Activated CD8-positive, alpha-beta memory T cell treated with anti-CD3 and anti-CD28 coated beads for 36 hours (primary cell): Measurements from ENCODE around the gene TFR2. TPM values are rescaled to one million over a fixed set of nuclear protein-coding genes. Genes with fewer than 3 reads are reported as not detected.

ENCODE experiments used
- CTCF ChIA-PET: fragments of 350-600 bp; sonication (Branson Sonifier 250); formaldehyde crosslinking; loops from one replicate; lab custom pipeline; 2021; ENCODE audit warnings: antibody characterized with exemption; lab: Charles Lee
- POLR2A ChIA-PET: fragments of 350-600 bp; sonication (Branson Sonifier 250); formaldehyde crosslinking; loops from one replicate; lab custom pipeline; 2021; ENCODE audit warnings: antibody characterized with exemption; lab: Charles Lee
- total RNA-seq, 2 experiments: library from RNA; stranded (reverse); gene quantifications; one replicate each; pipeline ENCODE4 v1.2.3, GENCODE V29; 2021

Gene TFR2
- 10 to 100 TPM; 17.7 to 21.8 TPM for total RNA-seq

DNA sequence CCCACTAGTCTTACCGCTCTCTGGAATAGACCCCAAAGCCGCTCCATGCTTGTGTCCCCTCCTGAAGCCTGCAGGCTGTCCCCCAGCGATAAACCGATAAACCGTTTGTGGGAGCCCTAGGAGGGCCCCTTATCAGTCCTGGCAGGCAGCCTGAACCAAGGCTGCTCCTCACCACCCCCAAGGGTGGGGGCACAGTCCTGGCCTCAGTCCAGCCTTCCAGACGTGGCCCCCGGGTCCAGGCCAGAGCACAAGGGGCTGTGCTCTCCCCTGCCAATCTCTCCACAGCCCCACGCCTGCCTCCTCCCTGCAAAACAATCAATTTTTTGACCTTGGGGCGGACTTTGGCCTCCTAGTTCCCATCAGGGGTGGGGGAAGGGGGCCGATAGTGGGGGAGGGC is at the start of gene TFR2:
Gene TFR2, minus strand, starts transcription at position 90 of the 397 bp plus-strand sequence. Its CDS starts 43 bp downstream, at position 47.
- CTCF ChIA-PET, result interaction anchor here (1.1 to 1.8 kb wide), 2 partner anchors 9 to 12 kb away, joined by 3 to 4 read pairs; no protein-coding TSS in a partner anchor
- POLR2A ChIA-PET, result no interaction called here

DNA sequence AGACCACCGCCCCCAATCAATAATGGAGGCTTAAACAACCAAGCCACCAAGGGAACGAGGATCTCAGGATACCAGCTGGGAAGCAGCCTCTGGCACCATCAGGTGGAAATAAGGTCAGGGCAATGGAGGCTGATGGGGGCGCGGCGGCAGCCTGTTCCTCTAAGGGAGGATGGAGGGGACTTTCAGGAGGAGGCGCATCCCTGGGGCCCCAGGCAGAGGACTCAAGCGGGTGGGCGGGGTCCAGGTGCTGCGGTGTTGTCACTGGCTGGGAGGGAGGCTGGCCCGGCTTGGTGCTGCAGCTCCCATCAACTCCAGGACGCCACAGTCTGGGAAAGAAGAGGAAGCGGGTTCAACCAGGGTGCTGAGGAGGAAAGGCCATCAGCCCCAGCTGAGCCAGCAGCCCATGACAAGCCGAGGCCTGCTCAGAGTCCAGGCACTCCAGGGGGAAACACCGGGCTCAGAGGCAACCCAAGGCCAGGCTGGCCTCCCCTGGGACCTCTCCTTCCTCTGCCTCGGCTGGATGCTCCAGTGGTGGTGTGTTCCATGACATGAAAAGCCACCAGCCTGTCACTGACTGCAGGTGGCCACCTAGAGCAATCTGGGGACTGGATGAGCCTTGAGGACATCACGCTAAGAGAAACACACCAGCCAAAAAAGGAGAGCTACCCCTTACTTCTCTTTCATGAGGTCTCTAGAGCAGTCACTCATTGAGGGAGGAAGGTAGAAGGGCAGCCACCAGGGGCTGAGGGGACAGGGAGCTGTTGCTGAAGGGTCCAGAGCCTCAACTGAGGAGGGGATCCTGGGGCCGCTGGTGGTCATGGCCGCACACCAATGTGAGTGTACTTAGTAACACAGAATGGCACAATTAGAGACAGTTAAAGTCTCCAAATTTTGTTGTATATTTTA is 48.1 kb upstream of the TFR2 start:
- ChIA-PET CTCF (interaction anchor here (1.2 to 8.0 kb wide), 5 partner anchors 11 to 60 kb away, joined by 4 to 78 read pairs (median 17); partner anchors contain the start of gene POP7), POLR2A (interaction anchor here (0.6 kb wide), 1 partner anchor 577 kb away, joined by 4 read pairs; no protein-coding TSS in a partner anchor)

DNA sequence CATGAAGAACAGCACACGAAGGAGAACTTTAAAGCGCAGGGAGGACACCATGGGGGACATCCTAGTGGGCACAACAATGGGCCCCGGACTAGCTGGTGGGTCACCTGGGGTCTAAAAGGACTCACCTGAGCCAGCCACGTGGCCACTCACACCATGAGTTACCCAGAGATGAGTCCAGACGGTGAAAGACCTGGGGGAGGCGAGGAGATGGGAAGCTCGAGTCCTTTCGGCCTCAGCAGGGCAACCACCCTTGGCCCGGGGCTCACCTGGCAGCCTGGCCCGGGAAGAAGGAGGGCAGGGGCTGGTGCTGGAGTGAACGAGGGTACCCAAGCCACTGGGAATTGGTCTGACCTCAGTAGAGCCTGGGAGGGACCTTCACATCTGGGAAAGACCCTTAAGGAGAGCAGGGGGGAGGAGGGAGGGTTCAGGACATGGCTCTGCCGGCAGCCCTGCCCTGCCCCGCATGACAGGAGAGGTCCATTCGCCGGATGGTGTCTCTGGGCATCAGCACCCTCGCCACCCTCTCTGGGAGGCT is 47.0 kb upstream of the TFR2 start:
- ChIA-PET POLR2A (no interaction called here), CTCF (no interaction called here)

DNA sequence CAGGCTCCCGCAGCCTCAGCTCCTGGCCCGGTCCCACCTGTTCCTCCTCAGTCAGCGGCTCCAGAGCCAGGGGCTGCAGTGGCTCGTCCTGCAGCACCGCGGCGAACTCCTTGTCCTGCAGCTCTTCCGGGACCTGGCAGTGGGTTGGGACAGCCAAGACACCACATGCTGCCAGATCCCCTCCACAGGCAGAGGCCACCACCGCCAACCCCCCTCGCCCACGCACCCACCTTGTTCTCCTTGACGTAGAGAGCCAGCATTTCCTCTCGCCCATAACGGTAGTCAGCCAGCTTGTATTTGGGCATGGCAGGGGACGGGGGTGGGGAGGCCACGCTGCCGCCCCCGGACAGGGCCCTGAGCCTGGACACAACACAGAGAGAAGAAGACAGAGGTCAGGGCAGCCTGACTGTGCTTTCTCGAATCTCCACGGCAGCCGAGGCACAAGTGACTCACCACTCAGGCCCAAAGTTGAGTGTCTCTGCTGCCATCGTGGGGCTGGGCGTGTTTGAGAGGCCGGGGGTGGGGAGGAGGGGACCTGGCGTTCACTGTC is 46.5 kb upstream of the TFR2 start:
- ChIA-PET CTCF (interaction anchor here (0.6 kb wide), 1 partner anchor 1022 kb away, joined by 3 read pairs; no protein-coding TSS in a partner anchor), POLR2A (interaction anchor here (0.8 kb wide), 1 partner anchor 102 kb away, joined by 7 read pairs; the partner anchor contains the start of genes FBXO24 and LRCH4)

DNA sequence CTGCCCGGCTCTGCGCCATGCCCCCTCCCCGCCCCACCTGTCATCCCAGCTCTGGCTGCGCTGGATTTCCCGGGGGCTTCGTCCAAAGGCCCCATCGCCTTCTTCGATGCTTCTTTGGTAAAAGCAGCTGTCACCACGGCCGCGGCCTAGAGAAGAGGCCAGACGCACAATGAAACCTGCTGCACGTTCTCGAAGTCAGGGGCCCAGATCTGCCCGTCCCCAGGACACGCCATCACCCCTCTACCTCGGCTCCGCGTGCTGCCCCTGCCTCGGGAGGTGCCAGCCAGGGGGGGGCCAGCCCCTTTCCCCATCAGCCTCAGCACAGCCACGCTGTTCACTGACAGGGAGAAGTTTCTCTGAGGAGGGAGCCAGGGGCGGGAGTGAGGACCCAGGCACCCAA is 45.9 kb upstream of the TFR2 start:
- CTCF ChIA-PET, result interaction anchor here (0.6 kb wide), 1 partner anchor 1022 kb away, joined by 3 read pairs; no protein-coding TSS in a partner anchor
- POLR2A ChIA-PET, result interaction anchor here (0.8 kb wide), 1 partner anchor 102 kb away, joined by 7 read pairs; the partner anchor contains the start of genes FBXO24 and LRCH4

DNA sequence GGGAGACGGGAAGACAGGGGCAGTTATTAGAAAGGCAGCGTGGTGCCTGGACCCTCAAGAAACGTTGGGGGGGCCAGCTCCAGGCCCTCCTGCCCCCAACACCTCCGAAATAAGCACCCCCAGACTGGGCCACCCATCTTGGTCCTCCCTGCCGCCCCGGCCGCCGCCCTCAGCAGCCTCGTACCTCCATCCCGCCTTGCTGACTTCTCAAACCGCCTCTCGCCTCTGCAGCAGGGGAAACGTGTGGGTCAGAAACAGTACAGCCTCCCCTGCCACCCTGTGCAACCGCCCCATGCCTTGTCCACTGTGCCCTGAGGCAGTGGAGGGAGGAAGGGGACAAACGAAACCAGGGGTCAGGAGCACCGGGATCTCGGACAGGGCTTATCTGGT is 45.5 kb upstream of the TFR2 start:
- POLR2A ChIA-PET, result no interaction called here
- CTCF ChIA-PET, result no interaction called here

DNA sequence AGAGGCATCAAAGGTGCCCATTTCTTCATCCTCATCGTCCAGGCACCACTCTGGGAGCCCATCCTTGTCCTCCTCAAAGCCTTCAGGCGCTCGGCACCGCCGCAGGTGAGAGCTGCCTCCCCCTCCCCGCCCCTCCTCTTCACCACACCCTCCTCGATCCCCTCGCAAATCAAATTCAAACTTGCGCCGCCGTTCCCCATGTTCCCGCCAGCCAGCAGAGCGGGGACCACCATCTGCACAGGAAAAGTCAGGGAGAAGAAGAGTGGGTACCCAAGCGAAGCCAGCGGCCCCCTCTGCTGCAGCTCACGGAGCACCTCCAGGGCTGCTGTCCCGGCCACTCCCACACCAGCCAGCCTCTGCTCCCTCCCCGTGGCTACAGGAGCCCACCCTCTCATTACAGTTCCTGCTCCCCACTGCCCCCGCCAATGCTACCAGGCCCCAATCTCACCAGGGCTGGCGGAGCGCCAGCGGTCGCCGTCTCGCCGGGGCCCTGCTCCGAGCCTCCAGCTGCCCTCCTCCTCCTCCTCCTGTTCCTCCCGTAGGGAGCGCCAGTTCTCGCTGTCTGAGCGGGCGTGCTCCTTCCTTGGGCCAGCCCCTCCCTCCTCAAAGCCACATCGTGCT is 45.0 kb upstream of the TFR2 start:
- ChIA-PET CTCF (interaction anchor here (1.0 to 1.6 kb wide), 2 partner anchors 9 to 166 kb away, joined by 3 read pairs; partner anchors contain the start of gene SLC12A9), POLR2A (no interaction called here)

DNA sequence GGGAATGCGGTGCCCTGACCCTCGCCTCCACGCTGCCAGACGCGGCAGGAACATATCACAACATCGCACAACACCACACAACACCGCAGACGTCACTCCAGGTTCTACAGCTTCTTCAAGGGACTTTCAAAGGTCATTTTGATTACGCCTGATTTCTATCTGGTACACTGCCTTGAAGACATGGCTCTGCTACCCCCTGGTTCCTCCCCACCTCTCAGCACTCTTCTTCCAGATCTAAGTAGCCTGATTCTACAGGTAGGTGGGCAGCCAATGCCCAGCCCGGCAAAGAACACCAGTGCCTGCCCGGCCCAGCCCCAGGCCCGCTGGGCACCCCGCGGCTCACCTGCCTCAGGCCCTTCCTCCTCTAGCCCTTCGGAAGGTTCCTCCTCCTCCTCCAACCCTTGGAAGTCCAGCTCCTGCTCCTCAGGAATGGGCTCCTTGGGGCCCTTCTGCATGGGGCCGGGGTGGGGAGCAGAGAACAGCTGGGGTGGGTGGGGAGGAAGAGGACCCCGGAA is 44.3 kb upstream of the TFR2 start:
- POLR2A ChIA-PET, result no interaction called here
- CTCF ChIA-PET, result interaction anchor here (1.0 to 1.6 kb wide), 3 partner anchors 8 to 167 kb away, joined by 3 read pairs; partner anchors contain the start of gene SLC12A9

DNA sequence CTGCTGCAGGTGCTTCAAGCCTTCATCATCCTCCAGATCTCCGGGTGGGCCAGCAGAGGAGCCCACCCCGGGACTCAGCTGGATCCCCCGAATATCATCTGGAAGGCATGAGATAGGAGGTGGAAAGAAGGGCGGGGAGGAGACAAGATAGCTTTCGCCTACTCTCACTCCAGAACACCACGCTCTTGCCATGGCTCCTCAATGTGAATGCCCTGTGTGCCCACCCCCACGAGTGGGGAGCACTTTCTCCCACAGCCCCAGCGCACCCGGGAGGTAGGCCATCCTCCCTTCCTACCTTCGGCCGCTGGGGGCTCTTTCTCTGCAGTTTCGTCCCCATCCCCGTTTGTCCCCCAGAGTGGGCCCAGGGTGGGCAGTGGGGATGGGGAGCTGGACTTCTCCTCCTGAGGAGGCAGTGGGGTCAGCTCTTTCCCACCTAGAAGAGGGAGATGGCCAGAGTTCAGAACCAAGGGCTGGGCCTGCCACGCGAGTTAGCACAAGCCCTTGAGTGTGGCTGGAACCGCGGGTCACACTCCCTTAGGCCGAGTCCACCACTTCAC is 43.8 kb upstream of the TFR2 start:
- POLR2A ChIA-PET, result no interaction called here

DNA sequence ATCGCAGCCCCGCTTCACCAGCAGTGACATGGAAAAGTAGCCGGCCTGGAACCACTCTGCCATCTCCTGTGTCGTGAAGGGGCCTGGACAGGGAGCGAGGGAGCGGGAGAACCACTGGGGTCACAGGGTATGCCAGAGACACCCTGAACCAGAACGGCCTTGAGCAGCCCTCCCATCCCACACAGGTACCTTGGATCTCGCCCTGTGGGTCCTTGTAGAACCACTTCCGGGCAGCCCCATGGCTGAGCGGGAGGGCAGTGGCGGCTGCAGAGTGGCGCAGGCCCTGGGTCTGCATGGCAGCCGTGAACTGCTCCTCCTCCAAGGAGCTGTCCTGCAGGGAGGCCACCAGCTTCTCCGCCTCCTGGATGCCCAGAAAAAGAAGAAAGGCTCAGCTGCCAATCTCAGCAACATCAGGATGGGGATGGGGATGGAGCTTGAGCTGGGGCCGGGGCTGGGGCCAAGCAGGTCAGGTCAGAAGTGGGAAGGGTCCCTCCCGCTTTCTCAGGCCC is 43.2 kb upstream of the TFR2 start:
- CTCF ChIA-PET, result interaction anchor here (0.6 to 1.6 kb wide), 3 partner anchors 51 to 168 kb away, joined by 3 read pairs; partner anchors contain the start of gene SLC12A9
- POLR2A ChIA-PET, result no interaction called here

More for the DNA sequence above, 43.8 kb upstream of the TFR2 start:
- CTCF ChIA-PET, result interaction anchor here (1.0 to 1.6 kb wide), 3 partner anchors 8 to 167 kb away, joined by 3 read pairs; partner anchors contain the start of gene SLC12A9

DNA sequence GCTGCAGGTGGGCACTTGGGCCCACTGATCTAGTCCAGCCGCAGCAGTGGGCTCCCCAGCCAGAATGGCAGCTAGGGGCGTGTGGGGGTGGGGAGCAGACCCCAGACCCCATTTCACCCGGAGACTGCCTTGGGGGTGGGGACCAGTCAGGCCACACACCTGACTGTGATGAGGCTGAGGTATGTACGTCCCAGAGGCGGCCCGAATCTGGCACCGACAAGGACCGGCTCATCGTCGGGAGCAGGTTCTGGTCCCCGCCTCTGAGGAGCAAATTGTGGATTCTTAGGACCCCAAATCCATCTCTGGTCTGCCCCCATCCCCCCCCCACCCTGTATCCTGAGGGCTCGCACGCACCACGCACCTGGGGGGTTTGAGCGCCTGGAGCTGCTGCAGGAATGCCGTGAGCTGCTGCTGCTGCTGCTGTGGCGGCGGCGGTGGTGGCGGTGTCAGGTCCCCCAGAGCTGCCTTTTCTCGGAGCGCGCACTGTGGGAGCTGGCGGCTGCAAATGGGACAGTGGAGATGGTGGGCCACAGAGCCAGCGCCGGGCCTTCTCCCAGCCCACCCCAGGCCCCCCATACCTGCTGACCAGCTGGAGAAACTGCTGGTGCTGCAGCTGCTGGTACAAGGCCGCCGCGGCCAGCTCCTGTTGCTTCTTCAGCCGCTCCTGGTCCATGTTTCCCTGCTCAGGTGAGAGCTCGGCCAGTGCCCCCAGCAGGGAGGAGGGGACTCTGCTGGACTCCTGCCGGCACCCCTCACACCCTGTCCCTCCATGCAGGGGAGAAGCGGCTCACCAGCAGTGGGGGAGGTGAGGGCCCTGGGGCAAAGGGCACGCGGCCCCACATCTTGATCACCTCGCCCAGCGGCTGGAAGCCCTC is 42.5 kb upstream of the TFR2 start:
- CTCF ChIA-PET, result interaction anchor here (0.6 to 1.2 kb wide), 2 partner anchors 22 to 125 kb away, joined by 3 to 4 read pairs; partner anchors contain the start of gene POP7

DNA sequence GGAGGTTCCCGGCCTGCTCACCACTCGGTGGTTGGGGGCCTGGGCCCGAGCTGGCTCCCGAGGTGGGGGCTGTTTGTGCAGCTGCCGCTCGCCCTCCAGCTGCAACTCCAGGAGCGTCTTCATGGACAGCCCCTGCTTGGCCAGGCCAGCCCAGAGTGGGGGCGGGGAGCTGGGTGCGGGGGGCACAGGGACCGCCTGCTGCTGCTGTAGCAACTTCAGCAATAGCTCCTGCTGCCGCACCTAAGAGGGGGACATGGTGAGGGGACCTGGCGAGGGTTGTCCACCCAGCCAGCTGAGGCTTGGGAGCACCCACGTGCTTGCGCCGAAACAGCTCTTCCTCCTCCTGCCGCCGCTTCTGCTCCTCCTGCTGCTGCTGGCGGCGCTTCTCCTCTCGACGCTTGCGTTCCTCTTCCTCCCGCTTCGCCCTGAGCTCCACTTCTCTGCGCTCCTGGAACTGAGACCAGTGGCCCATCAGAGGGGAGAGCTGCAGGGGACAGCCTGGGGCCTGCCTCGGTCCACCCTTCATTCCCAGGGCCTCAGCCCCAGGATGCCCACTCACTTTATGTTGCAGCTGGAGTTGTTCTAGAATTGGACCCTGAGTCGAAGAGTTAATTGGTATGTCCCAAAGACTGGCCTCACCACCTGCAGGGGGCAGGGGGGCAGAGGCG is 41.8 kb upstream of the TFR2 start:
- POLR2A ChIA-PET, result interaction anchor here (1.3 to 1.6 kb wide), 2 partner anchors 50 to 97 kb away, joined by 3 to 5 read pairs; partner anchors contain the start of genes FBXO24 and LRCH4
- CTCF ChIA-PET, result interaction anchor here (0.8 to 9.2 kb wide), 3 partner anchors 8 to 42 kb away, joined by 3 to 68 read pairs (median 4); partner anchors contain the start of gene POP7

More for the DNA sequence above, 42.5 kb upstream of the TFR2 start:
- POLR2A ChIA-PET, result interaction anchor here (1.6 kb wide), 1 partner anchor 98 kb away, joined by 5 read pairs; the partner anchor contains the start of genes FBXO24 and LRCH4

DNA sequence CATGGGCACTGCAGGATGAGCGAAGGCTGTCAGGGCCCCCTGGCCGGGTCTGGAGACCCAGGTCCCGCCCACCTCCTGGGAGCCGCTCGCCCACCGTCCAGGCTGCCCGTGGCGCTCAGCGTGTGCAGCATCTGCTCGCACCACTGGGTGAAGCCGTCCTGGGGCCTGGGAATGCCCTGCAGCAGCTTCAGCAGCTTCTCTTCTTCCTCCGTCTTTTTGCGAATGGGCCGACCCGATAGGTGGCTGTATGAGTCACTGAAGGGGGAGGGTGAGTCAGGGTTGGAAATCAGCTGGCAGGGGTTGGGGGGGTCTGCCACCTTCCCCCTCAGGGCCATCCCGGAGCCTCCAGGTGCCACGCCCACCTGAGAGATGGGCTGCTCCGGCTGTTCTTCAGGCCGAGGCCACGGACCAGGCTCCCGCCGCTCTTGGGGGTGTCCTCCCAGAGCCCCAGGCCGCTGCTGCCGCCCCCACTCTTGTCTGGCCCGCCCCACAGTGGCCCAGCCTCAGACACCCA is 40.9 kb upstream of the TFR2 start:
- CTCF ChIA-PET, result interaction anchor here (0.8 to 9.2 kb wide), 4 partner anchors 9 to 49 kb away, joined by 3 to 68 read pairs (median 12); partner anchors contain the start of gene POP7
- POLR2A ChIA-PET, result interaction anchor here (1.3 to 1.6 kb wide), 2 partner anchors 49 to 96 kb away, joined by 3 to 5 read pairs; partner anchors contain the start of genes FBXO24 and LRCH4

DNA sequence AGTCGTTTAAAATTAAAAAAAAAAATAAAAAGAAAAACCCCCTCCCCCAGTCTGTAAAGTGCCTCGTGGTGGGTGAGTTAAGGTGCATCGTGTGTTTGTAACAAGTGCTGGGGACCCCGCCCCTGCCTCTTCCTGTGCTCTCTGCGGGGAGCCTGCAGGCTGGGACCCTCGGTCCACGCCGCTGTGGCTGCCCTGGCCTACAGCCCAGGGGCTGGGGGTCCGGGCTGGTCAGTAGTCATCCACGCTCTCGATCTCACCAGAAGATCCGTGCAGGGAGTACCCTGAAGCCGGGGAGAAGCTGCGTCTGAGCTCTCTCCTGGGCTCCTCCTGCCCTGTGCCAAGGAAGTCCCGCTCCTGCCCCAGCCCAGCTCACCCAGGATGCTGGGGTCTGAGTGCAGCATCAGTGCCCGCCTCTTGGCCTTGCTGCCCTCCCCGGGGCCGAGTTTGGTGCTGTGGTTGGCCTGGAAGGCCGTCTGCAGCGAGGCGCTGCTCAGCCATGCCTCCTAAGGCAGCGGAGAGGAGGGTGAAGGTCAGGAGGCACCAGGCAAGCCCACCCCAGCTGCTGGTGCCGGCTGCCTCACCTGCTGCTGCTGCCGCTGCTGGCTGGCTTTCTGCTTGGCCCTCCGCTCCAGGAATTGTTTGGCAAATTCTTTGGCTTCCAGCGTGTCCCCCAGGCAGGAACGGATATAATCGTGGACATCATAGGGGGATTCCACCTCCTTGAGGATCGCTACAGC is 40.3 kb upstream of the TFR2 start:
- CTCF ChIA-PET, result interaction anchor here (0.8 to 9.2 kb wide), 3 partner anchors 10 to 69 kb away, joined by 4 to 68 read pairs (median 21); partner anchors contain the start of gene MOSPD3
- POLR2A ChIA-PET, result interaction anchor here (1.3 kb wide), 1 partner anchor 49 kb away, joined by 3 read pairs; no protein-coding TSS in a partner anchor
